ENCODE results near the gene TFF1.

TFF1 gene

DNA sequence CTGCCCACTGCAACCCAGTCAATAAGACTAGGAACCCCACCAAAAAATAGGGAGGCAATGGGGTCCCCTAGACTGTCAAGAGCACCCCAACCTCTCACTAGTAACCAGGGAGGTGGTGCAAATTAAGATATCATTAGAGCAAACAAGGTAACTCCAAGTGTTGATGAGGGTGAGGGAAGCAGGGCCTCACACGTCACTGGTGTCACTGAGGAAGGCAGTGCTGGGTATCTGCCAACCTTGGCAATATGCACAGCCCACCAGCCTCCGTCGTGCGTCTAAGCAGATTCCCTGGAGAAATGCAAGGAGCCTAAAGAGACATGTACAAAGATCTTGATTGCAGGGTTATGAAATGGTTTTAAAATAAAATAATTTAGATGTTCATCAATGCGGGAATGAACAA, 41.1 kb upstream of the TFF1 start:
- no peaks in the 10 kb centered on the region for H3K4me1 ChIP-seq
- no peaks in the 10 kb centered on the region for H3K36me3 ChIP-seq
- H3K27me3 ChIP-seq: no peaks in the 10 kb centered on the region; the same call in 1 of the 2 replicates
- H3K4me3 ChIP-seq (ENCODE audit: low read depth, low read length): no peak overlapping the region
- no peaks in the 10 kb centered on the region for H3K9me3 ChIP-seq
- DNase-seq: no peak
- TF ChIP-seq, protein P1, sequence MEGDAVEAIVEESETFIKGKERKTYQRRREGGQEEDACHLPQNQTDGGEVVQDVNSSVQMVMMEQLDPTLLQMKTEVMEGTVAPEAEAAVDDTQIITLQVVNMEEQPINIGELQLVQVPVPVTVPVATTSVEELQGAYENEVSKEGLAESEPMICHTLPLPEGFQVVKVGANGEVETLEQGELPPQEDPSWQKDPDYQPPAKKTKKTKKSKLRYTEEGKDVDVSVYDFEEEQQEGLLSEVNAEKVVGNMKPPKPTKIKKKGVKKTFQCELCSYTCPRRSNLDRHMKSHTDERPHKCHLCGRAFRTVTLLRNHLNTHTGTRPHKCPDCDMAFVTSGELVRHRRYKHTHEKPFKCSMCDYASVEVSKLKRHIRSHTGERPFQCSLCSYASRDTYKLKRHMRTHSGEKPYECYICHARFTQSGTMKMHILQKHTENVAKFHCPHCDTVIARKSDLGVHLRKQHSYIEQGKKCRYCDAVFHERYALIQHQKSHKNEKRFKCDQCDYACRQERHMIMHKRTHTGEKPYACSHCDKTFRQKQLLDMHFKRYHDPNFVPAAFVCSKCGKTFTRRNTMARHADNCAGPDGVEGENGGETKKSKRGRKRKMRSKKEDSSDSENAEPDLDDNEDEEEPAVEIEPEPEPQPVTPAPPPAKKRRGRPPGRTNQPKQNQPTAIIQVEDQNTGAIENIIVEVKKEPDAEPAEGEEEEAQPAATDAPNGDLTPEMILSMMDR (IDR thresholded peaks at IDR 0.05; ENCODE audit: low read depth, low read length): no peak

DNA sequence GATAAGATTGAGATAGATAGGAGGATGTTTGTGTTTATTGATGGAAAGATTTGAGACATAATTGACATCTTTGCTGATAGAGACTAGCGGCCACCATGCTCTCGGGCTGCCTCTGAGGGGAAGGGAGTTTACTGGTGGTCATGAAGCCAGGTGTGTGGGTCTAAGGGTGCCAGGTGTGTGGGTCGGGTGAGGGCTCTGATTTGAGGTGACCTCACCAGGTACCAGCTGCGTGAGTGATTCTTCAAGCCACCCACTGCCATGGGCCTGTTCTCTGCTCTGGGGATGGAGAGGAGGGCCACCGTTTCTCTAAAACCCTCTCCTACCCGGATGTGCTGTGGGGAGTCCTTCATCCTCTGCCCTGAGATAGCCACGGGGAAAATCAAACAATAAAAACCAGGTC, 40.5 kb upstream of the TFF1 start:
- TF ChIP-seq, protein P1 (IDR thresholded peaks at IDR 0.05; ENCODE audit: low read depth, low read length): no peak

DNA sequence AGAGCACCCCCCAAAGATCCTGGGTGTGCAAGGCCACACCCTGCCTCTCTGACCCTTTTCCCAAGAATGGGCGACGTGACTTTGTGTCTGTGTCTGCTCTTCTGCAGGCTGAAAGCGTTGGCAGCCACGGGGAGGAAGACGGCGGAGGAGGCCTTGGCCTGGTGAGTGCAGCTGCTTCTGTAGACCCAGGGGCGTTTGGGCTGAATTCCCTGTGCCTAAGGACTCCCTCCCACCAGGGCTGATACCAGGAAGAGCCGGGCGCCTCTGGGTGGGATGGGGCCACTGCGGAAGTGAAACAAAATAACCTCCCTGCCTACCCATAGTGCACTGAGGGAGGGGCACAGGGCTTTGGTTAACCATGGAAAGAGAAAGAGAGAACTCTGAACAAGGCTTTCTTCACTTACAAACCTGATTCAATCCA, 39.9 kb upstream of the TFF1 start:
- H3K4me1 ChIP-seq: no peaks in the 10 kb centered on the region
- H3K36me3 ChIP-seq: no peaks in the 10 kb centered on the region
- DNase-seq: no peak
- no peaks in the 10 kb centered on the region for H3K9me3 ChIP-seq
- no peak overlapping the region for H3K4me3 ChIP-seq (ENCODE audit: low read depth, low read length)
- no peaks in the 10 kb centered on the region; the same call in 1 of the 2 replicates for H3K27me3 ChIP-seq
- TF ChIP-seq, protein P1 (IDR thresholded peaks at IDR 0.05; ENCODE audit: low read depth, low read length): no peak

More for the DNA sequence above, 40.5 kb upstream of the TFF1 start:
- Histone ChIP-seq H3K4me3 (ENCODE audit: low read depth, low read length) (no peak overlapping the region), H3K36me3 (no peaks in the 10 kb centered on the region), H3K9me3 (no peaks in the 10 kb centered on the region), H3K27me3 (no peaks in the 10 kb centered on the region; the same call in 1 of the 2 replicates), H3K4me1 (no peaks in the 10 kb centered on the region)
- DNase-seq: no peak

DNA sequence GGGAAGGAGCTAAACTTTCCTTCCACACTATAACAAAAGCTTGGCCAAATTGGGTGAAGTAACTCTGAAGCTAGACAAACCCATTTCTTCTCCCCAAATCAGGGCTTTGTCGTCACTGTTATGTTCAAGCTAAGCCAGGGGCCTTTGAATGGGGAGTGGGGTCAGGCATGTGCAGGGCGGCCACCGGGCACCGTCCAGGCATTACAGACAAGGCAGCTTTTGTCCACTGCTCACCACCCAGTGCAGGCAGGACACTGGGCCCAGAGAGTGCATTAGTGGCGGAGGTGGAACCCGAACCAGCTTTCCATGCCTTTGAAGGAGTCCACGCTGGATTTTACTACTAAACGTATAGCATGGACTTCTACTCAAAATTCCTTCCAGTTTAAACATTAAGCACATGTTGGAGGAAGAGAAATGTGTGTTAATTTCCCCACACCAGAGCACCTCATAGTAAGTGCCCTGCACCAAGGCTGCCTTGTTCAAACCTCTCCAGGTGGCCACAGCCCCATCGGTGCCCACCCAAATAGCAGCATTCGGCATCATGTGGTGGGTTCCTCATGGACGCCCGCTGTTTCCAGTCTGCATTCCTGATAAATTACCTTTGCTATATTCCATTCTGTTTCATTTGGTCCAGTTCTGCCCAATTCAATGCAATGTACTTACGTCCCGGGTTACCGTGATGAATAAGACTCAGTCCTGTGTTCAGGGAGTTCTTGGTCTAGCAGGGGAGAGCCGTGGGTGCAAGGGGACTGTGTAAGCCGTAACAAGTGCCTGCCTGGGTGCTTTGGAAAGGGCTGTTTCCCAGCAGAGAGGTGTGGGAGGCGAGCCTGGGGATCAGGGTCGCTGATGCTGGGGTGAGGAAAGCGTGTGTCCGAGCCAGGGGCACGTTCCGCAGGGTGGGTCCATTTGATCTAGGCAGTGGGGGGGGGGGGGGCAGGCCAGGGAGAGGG, 39.0 kb upstream of the TFF1 start:
- H3K4me3 ChIP-seq (ENCODE audit: low read depth, low read length): no peak overlapping the region
- H3K27me3 ChIP-seq: no peaks in the 10 kb centered on the region; the same call in 1 of the 2 replicates
- TF ChIP-seq, protein P1 (IDR thresholded peaks at IDR 0.05; ENCODE audit: low read depth, low read length): no peak
- H3K4me1 ChIP-seq: no peaks in the 10 kb centered on the region
- no peaks in the 10 kb centered on the region for H3K9me3 ChIP-seq
- DNase-seq: no peak
- no peaks in the 10 kb centered on the region for H3K36me3 ChIP-seq

DNA sequence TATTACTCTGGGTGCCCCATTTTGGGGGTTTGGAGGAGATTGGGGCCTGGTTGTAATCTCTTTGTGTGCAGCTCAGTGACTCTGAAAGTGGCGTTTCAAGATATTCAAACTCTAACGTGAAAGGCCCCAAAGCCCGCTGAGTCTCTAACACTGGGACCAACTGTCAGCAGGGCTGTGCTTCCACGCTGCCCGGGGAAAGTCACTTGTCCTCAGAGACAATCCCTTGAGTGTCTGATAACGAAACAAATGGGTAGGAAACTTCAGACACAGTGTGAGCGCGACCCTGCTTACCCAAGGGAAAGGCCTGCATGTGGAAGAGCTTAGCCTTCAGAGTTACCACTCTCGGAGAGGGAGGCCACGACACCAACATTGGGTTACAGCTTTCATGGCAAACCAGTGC, 38.2 kb upstream of the TFF1 start:
- no peaks in the 10 kb centered on the region for H3K4me1 ChIP-seq
- no peaks in the 10 kb centered on the region; the same call in 1 of the 2 replicates for H3K27me3 ChIP-seq
- DNase-seq: no peak
- TF ChIP-seq, protein P1 (IDR thresholded peaks at IDR 0.05; ENCODE audit: low read depth, low read length): no peak
- no peak overlapping the region for H3K4me3 ChIP-seq (ENCODE audit: low read depth, low read length)
- no peaks in the 10 kb centered on the region for H3K36me3 ChIP-seq
- no peaks in the 10 kb centered on the region for H3K9me3 ChIP-seq
